Measurements from ENCODE around the gene ACTR1A.

The ACTR1A gene

DNA sequence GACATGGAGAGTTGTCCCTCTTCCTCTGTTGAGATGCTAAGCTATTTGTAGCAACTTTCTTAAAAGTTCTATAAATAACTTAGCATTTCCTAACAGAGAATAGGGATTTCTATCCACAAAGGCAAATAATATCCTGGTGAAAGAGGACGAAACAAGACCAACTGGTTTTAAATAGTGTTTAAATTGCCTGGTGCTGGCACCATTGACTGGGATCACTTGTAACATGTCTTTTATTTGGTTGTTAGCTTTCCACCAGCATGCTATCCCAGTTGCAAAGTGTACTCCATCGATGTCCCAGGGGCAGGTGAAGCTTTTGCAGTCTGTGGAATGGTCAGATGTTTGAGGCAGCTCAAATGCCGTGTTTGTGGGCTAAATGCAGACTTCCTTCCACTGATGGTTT is 5.0 kb upstream of the ACTR1A start:
- no peak overlapping the region for H2AFZ ChIP-seq (ENCODE audit: low read length)
- H3F3A ChIP-seq (ENCODE audit: insufficient read depth, low read length) = no peaks in the 10 kb centered on the region
- no peak overlapping the region for H3K4me2 ChIP-seq (ENCODE audit: low read length)
- peaks cover 6% of the 10 kb centered on the region; the same call in 1 of the 2 replicates for H3K36me3 ChIP-seq (ENCODE audit: insufficient read depth, low read length)
- H3K9me3 ChIP-seq (ENCODE audit: low read length) = no peaks in the 10 kb centered on the region
- no peak overlapping the region for H3K27ac ChIP-seq (ENCODE audit: low read depth, low read length, poor library complexity, severe bottlenecking)
- H3K27me3 ChIP-seq (ENCODE audit: insufficient read depth, low read length) = no peaks in the 10 kb centered on the region
- H3K4me1 ChIP-seq (ENCODE audit: insufficient read depth, low read length, severe bottlenecking) = peaks cover 30% of the 10 kb centered on the region
- H4K20me1 ChIP-seq (ENCODE audit: insufficient read depth, low read length) = no peaks in the 10 kb centered on the region
- H3K9me2 ChIP-seq (ENCODE audit: low read depth, low read length) = no peaks in the 10 kb centered on the region
- H3K4me3 ChIP-seq (ENCODE audit: low read depth, low read length, poor library complexity, severe bottlenecking) = no peak overlapping the region
- no peaks in the 10 kb centered on the region for H3K79me2 ChIP-seq (ENCODE audit: insufficient read depth, low read length)
- H3K9ac ChIP-seq (ENCODE audit: low read length) = no peak overlapping the region
- TF ChIP-seq CTCF (IDR thresholded peaks at IDR 0.05; ENCODE audit: low read length) = no peak
- no peak for TF ChIP-seq EZH2 (IDR thresholded peaks at IDR 0.05; ENCODE audit: borderline replicate concordance, low read length)

DNA sequence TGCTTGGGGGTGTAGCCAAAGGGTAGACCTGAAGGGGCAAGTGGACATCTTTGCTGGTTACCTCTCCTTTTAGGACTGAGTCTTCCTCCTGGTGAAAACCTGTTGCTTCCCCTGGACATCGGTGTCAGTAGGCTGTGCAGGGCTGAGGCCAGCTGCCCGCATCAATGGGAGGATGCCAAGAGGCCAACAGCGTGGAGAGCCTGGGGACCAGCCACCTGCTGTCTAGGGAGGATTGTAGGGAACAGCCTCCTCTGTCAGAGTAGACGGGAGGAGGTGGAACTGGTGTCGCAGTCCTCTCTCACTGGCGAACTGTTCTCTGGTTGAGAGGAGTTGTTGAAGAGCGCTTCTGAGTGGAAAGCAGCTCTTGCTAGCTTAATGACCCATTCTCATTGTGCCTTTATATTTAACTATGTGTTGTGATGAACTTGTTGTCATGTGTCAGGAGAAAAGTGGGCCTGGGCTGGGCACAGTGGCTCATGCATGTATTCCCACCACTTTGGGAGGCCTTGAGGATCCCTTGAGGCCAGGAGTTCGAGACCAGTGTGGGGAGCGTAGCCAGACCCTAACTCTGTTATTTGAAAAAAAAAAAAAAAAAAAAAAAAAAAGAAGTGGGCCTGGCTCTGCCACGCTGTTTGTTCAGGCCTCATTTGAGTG is 3.1 kb upstream of the ACTR1A start:
- no peak for TF ChIP-seq EZH2 (IDR thresholded peaks at IDR 0.05; ENCODE audit: borderline replicate concordance, low read length)
- Histone ChIP-seq H3K36me3 (ENCODE audit: insufficient read depth, low read length) (peaks cover 6% of the 10 kb centered on the region; the same call in 1 of the 2 replicates), H3K9me2 (ENCODE audit: low read depth, low read length) (no peaks in the 10 kb centered on the region), H3K9me3 (ENCODE audit: low read length) (no peaks in the 10 kb centered on the region), H3F3A (ENCODE audit: insufficient read depth, low read length) (no peaks in the 10 kb centered on the region), H2AFZ (ENCODE audit: low read length) (no peak overlapping the region), H3K79me2 (ENCODE audit: insufficient read depth, low read length) (peaks cover 13% of the 10 kb centered on the region), H3K9ac (ENCODE audit: low read length) (peak overlapping the region; percentile 89; the same call in 1 of the 2 replicates), H3K4me1 (ENCODE audit: insufficient read depth, low read length, severe bottlenecking) (peaks cover 26% of the 10 kb centered on the region), H3K4me2 (ENCODE audit: low read length) (peak overlapping the region; percentile 87; the same call in 1 of the 2 replicates), H4K20me1 (ENCODE audit: insufficient read depth, low read length) (no peaks in the 10 kb centered on the region), H3K27ac (ENCODE audit: low read depth, low read length, poor library complexity, severe bottlenecking) (no peak overlapping the region), H3K4me3 (ENCODE audit: low read depth, low read length, poor library complexity, severe bottlenecking) (peak overlapping the region; percentile 95), H3K27me3 (ENCODE audit: insufficient read depth, low read length) (no peaks in the 10 kb centered on the region)

DNA sequence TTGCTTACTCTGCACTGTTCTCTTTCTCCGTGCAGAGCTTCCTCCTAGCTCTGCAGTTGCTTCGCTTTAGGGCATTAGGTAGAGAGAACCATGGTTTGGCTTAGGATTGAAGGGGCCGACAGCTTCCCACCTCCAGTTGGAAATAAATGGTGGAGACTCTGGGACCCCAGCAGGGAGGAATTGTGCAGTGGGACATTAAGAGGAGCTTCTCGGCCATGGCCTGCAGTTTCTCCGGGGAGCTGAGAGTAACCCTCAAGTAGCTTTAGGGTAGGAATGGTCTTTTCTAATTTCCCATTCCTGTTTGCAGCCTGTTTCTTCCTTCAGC is 2.4 kb upstream of the ACTR1A start:
- H3K9ac ChIP-seq (ENCODE audit: low read length) = peak overlapping the region; percentile 89
- no peaks in the 10 kb centered on the region for H3K27me3 ChIP-seq (ENCODE audit: insufficient read depth, low read length)
- H3K4me1 ChIP-seq (ENCODE audit: insufficient read depth, low read length, severe bottlenecking) = peaks cover 26% of the 10 kb centered on the region
- no peaks in the 10 kb centered on the region for H4K20me1 ChIP-seq (ENCODE audit: insufficient read depth, low read length)
- H2AFZ ChIP-seq (ENCODE audit: low read length) = no peak overlapping the region
- H3K4me2 ChIP-seq (ENCODE audit: low read length) = peak overlapping the region; percentile 87
- H3K9me2 ChIP-seq (ENCODE audit: low read depth, low read length) = no peaks in the 10 kb centered on the region
- H3K27ac ChIP-seq (ENCODE audit: low read depth, low read length, poor library complexity, severe bottlenecking) = no peak overlapping the region
- H3K36me3 ChIP-seq (ENCODE audit: insufficient read depth, low read length) = peaks cover 4% of the 10 kb centered on the region; the same call in 1 of the 2 replicates
- peak overlapping the region; percentile 95 for H3K4me3 ChIP-seq (ENCODE audit: low read depth, low read length, poor library complexity, severe bottlenecking)
- no peaks in the 10 kb centered on the region for H3K9me3 ChIP-seq (ENCODE audit: low read length)
- H3F3A ChIP-seq (ENCODE audit: insufficient read depth, low read length) = no peaks in the 10 kb centered on the region
- peaks cover 15% of the 10 kb centered on the region for H3K79me2 ChIP-seq (ENCODE audit: insufficient read depth, low read length)
- no peak for TF ChIP-seq EZH2 (IDR thresholded peaks at IDR 0.05; ENCODE audit: borderline replicate concordance, low read length)

- Histone ChIP-seq H3K9me3 (ENCODE audit: low read length) (no peaks in the 10 kb centered on the region), H3K79me2 (ENCODE audit: insufficient read depth, low read length) (peaks cover 21% of the 10 kb centered on the region), H2AFZ (ENCODE audit: low read length) (no peak overlapping the region), H3K27ac (ENCODE audit: low read depth, low read length, poor library complexity, severe bottlenecking) (no peak overlapping the region), H3K9ac (ENCODE audit: low read length) (peak overlapping the region; percentile 89), H3K27me3 (ENCODE audit: insufficient read depth, low read length) (no peaks in the 10 kb centered on the region), H3K4me3 (ENCODE audit: low read depth, low read length, poor library complexity, severe bottlenecking) (peak overlapping the region; percentile 95), H3K4me1 (ENCODE audit: insufficient read depth, low read length, severe bottlenecking) (peaks cover 26% of the 10 kb centered on the region), H4K20me1 (ENCODE audit: insufficient read depth, low read length) (no peaks in the 10 kb centered on the region), H3K4me2 (ENCODE audit: low read length) (peak overlapping the region; percentile 87), H3F3A (ENCODE audit: insufficient read depth, low read length) (no peaks in the 10 kb centered on the region), H3K9me2 (ENCODE audit: low read depth, low read length) (no peaks in the 10 kb centered on the region), H3K36me3 (ENCODE audit: insufficient read depth, low read length) (peaks cover 3% of the 10 kb centered on the region; the same call in 1 of the 2 replicates)
- TF ChIP-seq EZH2 (IDR thresholded peaks at IDR 0.05; ENCODE audit: borderline replicate concordance, low read length) (no peak), CTCF (IDR thresholded peaks at IDR 0.05; ENCODE audit: low read length) (no peak)
Observed at GRCh38 chr10:102504179-102504975, 1.9 kb upstream of the ACTR1A start.

Data from OCI-LY1 (cell line).